ENCODE results near the gene ZGRF1. TPM values are rescaled to one million over a fixed set of nuclear protein-coding genes. Genes with fewer than 3 reads are reported as not detected.

The ZGRF1 gene
- total RNA-seq, 4 donors from 2014 or later: 6.4 to 34.5 (median 8.1) TPM

- no peaks in the 10 kb centered on the region for H3K4me1 ChIP-seq
- no peak overlapping the region for H3K4me3 ChIP-seq
- DNase-seq: no peak
- no peaks in the 10 kb centered on the region for H3K27me3 ChIP-seq
- no peak overlapping the region for H3K27ac ChIP-seq
- no peaks in the 10 kb centered on the region for H3K36me3 ChIP-seq
- intact Hi-C loops (cut with DNase I; ENCODE audit: low total_unique reads): no loop called here
- TF ChIP-seq CTCF (IDR thresholded peaks at IDR 0.05) (no peak), POLR2A (IDR thresholded peaks at IDR 0.05) (no peak)
- no peaks in the 10 kb centered on the region for H3K9me3 ChIP-seq
Observed at GRCh38 chr4:112652216-112652615, 15.5 kb upstream of the ZGRF1 start.

- Histone ChIP-seq H3K36me3 (no peaks in the 10 kb centered on the region), H3K4me1 (no peaks in the 10 kb centered on the region), H3K9me3 (no peaks in the 10 kb centered on the region), H3K4me3 (no peak overlapping the region), H3K27ac (no peak overlapping the region), H3K27me3 (no peaks in the 10 kb centered on the region)
- DNase-seq: no peak
- TF ChIP-seq POLR2A (IDR thresholded peaks at IDR 0.05): no peak
- TF ChIP-seq CTCF (IDR thresholded peaks at IDR 0.05): no peak
- intact Hi-C loops (cut with DNase I; ENCODE audit: low total_unique reads): no loop called here
Observed at GRCh38 chr4:112651641-112652040, 14.9 kb upstream of the ZGRF1 start.

- Histone ChIP-seq H3K9me3 (no peaks in the 10 kb centered on the region), H3K27me3 (no peaks in the 10 kb centered on the region), H3K36me3 (no peaks in the 10 kb centered on the region), H3K27ac (no peak overlapping the region), H3K4me1 (no peaks in the 10 kb centered on the region), H3K4me3 (no peak overlapping the region)
- TF ChIP-seq POLR2A (IDR thresholded peaks at IDR 0.05): no peak
- TF ChIP-seq CTCF (IDR thresholded peaks at IDR 0.05): no peak
- no peak for DNase-seq
- intact Hi-C loops (cut with DNase I; ENCODE audit: low total_unique reads): no loop called here
Observed at GRCh38 chr4:112650332-112650731, 13.6 kb upstream of the ZGRF1 start.

- intact Hi-C loops (cut with DNase I; ENCODE audit: low total_unique reads): no loop called here
- Histone ChIP-seq H3K36me3 (no peaks in the 10 kb centered on the region), H3K27me3 (no peaks in the 10 kb centered on the region), H3K9me3 (no peaks in the 10 kb centered on the region), H3K4me3 (no peak overlapping the region), H3K4me1 (no peaks in the 10 kb centered on the region), H3K27ac (no peak overlapping the region)
- no peak for DNase-seq
- TF ChIP-seq CTCF (IDR thresholded peaks at IDR 0.05) (no peak), POLR2A (IDR thresholded peaks at IDR 0.05) (no peak)
Observed at GRCh38 chr4:112649055-112649408, 12.3 kb upstream of the ZGRF1 start.

- Histone ChIP-seq H3K27me3 (no peaks in the 10 kb centered on the region), H3K27ac (no peak overlapping the region), H3K9me3 (no peaks in the 10 kb centered on the region), H3K4me3 (no peak overlapping the region), H3K4me1 (no peaks in the 10 kb centered on the region), H3K36me3 (no peaks in the 10 kb centered on the region)
- no peak for DNase-seq
- TF ChIP-seq CTCF (IDR thresholded peaks at IDR 0.05): no peak
- TF ChIP-seq POLR2A (IDR thresholded peaks at IDR 0.05): no peak
- intact Hi-C loops (cut with DNase I; ENCODE audit: low total_unique reads): no loop called here
Observed at GRCh38 chr4:112648263-112649054, 11.8 kb upstream of the ZGRF1 start.

All from uterus (tissue), 4 donors.